Keratinocyte (primary cell): ENCODE results near the gene PPP1R36.

Experiments used
- EZH2 ChIP-seq: IDR thresholded peaks from one replicate; pipeline ENCODE4 v1.6.1; 2012; ENCODE audit warnings: inconsistent platforms, mild to moderate bottlenecking, low read length, moderate library complexity
- TF ChIP-seq, protein P1 (sequence below), 3 experiments: IDR thresholded peaks in 1 of 3; conservative IDR thresholded peaks in 1 of 3; optimal IDR thresholded peaks in 1 of 3; 2 replicates in 2 of 3; 3 replicates in 1 of 3; pipeline versions ENCODE3 to v1.5.1; 2011; ENCODE audit warnings: low read length in 3 of 3, mild to moderate bottlenecking in 3 of 3, moderate library complexity in 2 of 3, control low read depth in 1 of 3, inconsistent platforms in 1 of 3; ENCODE audit not compliant: insufficient read depth in 2 of 3; ENCODE audit errors: extremely low read depth in 1 of 3

- TF ChIP-seq, protein P1, sequence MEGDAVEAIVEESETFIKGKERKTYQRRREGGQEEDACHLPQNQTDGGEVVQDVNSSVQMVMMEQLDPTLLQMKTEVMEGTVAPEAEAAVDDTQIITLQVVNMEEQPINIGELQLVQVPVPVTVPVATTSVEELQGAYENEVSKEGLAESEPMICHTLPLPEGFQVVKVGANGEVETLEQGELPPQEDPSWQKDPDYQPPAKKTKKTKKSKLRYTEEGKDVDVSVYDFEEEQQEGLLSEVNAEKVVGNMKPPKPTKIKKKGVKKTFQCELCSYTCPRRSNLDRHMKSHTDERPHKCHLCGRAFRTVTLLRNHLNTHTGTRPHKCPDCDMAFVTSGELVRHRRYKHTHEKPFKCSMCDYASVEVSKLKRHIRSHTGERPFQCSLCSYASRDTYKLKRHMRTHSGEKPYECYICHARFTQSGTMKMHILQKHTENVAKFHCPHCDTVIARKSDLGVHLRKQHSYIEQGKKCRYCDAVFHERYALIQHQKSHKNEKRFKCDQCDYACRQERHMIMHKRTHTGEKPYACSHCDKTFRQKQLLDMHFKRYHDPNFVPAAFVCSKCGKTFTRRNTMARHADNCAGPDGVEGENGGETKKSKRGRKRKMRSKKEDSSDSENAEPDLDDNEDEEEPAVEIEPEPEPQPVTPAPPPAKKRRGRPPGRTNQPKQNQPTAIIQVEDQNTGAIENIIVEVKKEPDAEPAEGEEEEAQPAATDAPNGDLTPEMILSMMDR (optimal IDR thresholded peaks at IDR 0.05 in 1 of 3, IDR thresholded peaks at IDR 0.05 in 1 of 3, conservative IDR thresholded peaks at IDR 0.05 in 1 of 3; ENCODE audit: extremely low read depth in 1 of 3, insufficient read depth in 2 of 3, low read length in 3 of 3) = no peak
- TF ChIP-seq EZH2 = no peak
These were observed 53.1 kb downstream of the PPP1R36 start for GRCh38 chr14:64602826-64603225.
